ENCODE data around the gene PCSK2. TPM values are rescaled to one million over a fixed set of nuclear protein-coding genes. Genes with fewer than 3 reads are reported as not detected.

PCSK2 gene
- total RNA-seq, 1 experiment from 2014 or later = not detected

- no peak for DNase-seq (ENCODE audit: unreplicated experiment)
- peaks cover 40% of the 10 kb centered on the region for H3K27me3 Mint-ChIP-seq (ENCODE audit: insufficient read depth, unreplicated experiment)
- no peak for TF ChIP-seq CTCF (IDR thresholded peaks at IDR 0.05; ENCODE audit: unreplicated experiment)
- H3K4me1 Mint-ChIP-seq (ENCODE audit: insufficient read depth, unreplicated experiment) = no peaks in the 10 kb centered on the region
- no TSS peak for BruUV-seq (replicated peaks)
- H3K4me3 Mint-ChIP-seq (ENCODE audit: unreplicated experiment) = no peak overlapping the region
- H3K36me3 Mint-ChIP-seq (ENCODE audit: insufficient read depth, unreplicated experiment) = no peaks in the 10 kb centered on the region
- ChIA-PET POLR2A (no interaction called here), CTCF (interaction anchor here (0.6 kb wide), 2 partner anchors 861 to 1008 kb away, joined by 3 read pairs; no protein-coding TSS in a partner anchor)
- H3K9me3 Mint-ChIP-seq (ENCODE audit: unreplicated experiment) = no peaks in the 10 kb centered on the region
- no peak overlapping the region for H3K27ac Mint-ChIP-seq (ENCODE audit: low read depth, unreplicated experiment)
- intact Hi-C loops (cut with micrococcal nuclease) = no loop called here
Measured at GRCh38 chr20:17248224-17248623, 21.4 kb downstream of the PCSK2 start.

GRCh38 chr20:17262786-17263185 is 35.9 kb downstream of the PCSK2 start:
- ChIA-PET POLR2A (no interaction called here), CTCF (interaction anchor here (0.6 to 0.7 kb wide), 2 partner anchors 84 to 204 kb away, joined by 3 to 7 read pairs; no protein-coding TSS in a partner anchor)
- Mint-ChIP-seq H3K4me1 (ENCODE audit: insufficient read depth, unreplicated experiment) (no peaks in the 10 kb centered on the region), H3K27me3 (ENCODE audit: insufficient read depth, unreplicated experiment) (peaks cover 78% of the 10 kb centered on the region), H3K9me3 (ENCODE audit: unreplicated experiment) (no peaks in the 10 kb centered on the region), H3K27ac (ENCODE audit: low read depth, unreplicated experiment) (no peak overlapping the region), H3K4me3 (ENCODE audit: unreplicated experiment) (no peak overlapping the region), H3K36me3 (ENCODE audit: insufficient read depth, unreplicated experiment) (no peaks in the 10 kb centered on the region)
- TF ChIP-seq CTCF (IDR thresholded peaks at IDR 0.05; ENCODE audit: unreplicated experiment) = no peak
- intact Hi-C loops (cut with micrococcal nuclease) = no loop called here
- DNase-seq (ENCODE audit: unreplicated experiment) = no peak
- BruUV-seq (replicated peaks) = no TSS peak

- H3K27ac Mint-ChIP-seq (ENCODE audit: low read depth, unreplicated experiment) = no peak overlapping the region
- intact Hi-C loops (cut with micrococcal nuclease) = no loop called here
- ChIA-PET CTCF (interaction anchor here (1.1 kb wide), 1 partner anchor 472 kb away, joined by 3 read pairs; no protein-coding TSS in a partner anchor), POLR2A (no interaction called here)
- H3K4me3 Mint-ChIP-seq (ENCODE audit: unreplicated experiment) = no peak overlapping the region
- no peaks in the 10 kb centered on the region for H3K4me1 Mint-ChIP-seq (ENCODE audit: insufficient read depth, unreplicated experiment)
- no peaks in the 10 kb centered on the region for H3K36me3 Mint-ChIP-seq (ENCODE audit: insufficient read depth, unreplicated experiment)
- H3K27me3 Mint-ChIP-seq (ENCODE audit: insufficient read depth, unreplicated experiment) = peaks cover 36% of the 10 kb centered on the region
- BruUV-seq (replicated peaks) = no TSS peak
- DNase-seq (ENCODE audit: unreplicated experiment) = no peak
- no peak for TF ChIP-seq CTCF (IDR thresholded peaks at IDR 0.05; ENCODE audit: unreplicated experiment)
- H3K9me3 Mint-ChIP-seq (ENCODE audit: unreplicated experiment) = peaks cover 3% of the 10 kb centered on the region
Measured at GRCh38 chr20:17273717-17274116, 46.9 kb downstream of the PCSK2 start.

- Mint-ChIP-seq H3K27ac (ENCODE audit: low read depth, unreplicated experiment) (no peak overlapping the region), H3K27me3 (ENCODE audit: insufficient read depth, unreplicated experiment) (peaks cover 26% of the 10 kb centered on the region), H3K9me3 (ENCODE audit: unreplicated experiment) (peaks cover 12% of the 10 kb centered on the region), H3K36me3 (ENCODE audit: insufficient read depth, unreplicated experiment) (no peaks in the 10 kb centered on the region), H3K4me3 (ENCODE audit: unreplicated experiment) (no peak overlapping the region), H3K4me1 (ENCODE audit: insufficient read depth, unreplicated experiment) (no peaks in the 10 kb centered on the region)
- CTCF ChIA-PET = no interaction called here
- no peak for DNase-seq (ENCODE audit: unreplicated experiment)
- no peak for TF ChIP-seq CTCF (IDR thresholded peaks at IDR 0.05; ENCODE audit: unreplicated experiment)
- BruUV-seq (replicated peaks) = no TSS peak
- intact Hi-C loops (cut with micrococcal nuclease) = no loop called here
- POLR2A ChIA-PET = no interaction called here
Measured at GRCh38 chr20:17276101-17276500, 49.3 kb downstream of the PCSK2 start.

Data from MCF 10A (cell line).